ENCODE measurements around the gene PARVG.

Gene PARVG

DNA sequence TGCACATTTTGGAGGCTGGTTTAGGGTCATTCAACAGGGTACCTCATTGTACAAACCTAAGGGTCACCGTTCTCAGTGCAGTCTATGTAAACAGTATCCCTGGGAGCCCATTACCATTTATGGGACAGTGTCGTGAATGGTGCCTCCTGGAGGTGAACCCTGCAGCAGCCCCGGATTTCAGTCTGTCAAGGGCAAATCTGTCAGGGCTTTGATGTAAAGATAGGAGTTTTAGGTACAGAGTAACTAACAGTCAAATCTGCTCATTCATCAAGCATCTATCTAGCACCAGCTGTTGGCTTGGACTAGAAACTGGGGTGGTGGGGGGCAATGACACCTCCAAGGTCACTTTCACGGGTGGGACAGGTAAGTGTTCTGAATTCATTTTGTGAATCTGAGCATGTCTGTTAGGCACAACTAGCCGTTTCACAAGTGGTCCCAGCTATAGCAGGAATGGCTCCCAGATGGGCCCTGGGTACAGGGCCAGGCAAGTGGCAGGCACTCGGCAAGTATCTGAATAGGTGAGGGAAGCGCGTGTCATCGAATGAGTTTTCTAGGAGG lies 63.6 kb downstream of the PARVG start:
- DNase-seq (ENCODE audit: low read depth in 2 of 2): no peak

- DNase-seq (ENCODE audit: low read depth in 2 of 2): no peak
These were observed 64.7 kb downstream of the PARVG start for GRCh38 chr22:44245438-44245837.

DNA sequence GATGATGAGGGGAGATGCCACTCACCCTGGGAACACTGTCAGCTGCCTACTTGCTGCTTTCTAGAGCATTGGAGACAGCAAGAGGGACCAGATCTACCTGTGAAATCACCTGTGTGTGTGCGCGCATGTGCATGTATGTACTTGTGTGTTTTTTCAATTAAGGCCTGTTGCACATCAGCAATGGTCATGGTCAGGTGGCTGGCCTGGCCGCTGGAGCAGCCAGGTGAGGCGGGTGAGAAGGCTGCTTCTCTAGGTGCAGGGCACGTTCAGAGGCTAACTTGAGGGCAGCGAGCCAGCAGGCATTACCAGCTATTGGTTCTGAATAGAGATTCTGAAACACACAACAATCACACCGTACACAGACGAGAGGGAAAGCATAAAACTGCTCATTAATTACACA lies 65.1 kb downstream of the PARVG start:
- DNase-seq (ENCODE audit: low read depth in 2 of 2): no peak

DNA sequence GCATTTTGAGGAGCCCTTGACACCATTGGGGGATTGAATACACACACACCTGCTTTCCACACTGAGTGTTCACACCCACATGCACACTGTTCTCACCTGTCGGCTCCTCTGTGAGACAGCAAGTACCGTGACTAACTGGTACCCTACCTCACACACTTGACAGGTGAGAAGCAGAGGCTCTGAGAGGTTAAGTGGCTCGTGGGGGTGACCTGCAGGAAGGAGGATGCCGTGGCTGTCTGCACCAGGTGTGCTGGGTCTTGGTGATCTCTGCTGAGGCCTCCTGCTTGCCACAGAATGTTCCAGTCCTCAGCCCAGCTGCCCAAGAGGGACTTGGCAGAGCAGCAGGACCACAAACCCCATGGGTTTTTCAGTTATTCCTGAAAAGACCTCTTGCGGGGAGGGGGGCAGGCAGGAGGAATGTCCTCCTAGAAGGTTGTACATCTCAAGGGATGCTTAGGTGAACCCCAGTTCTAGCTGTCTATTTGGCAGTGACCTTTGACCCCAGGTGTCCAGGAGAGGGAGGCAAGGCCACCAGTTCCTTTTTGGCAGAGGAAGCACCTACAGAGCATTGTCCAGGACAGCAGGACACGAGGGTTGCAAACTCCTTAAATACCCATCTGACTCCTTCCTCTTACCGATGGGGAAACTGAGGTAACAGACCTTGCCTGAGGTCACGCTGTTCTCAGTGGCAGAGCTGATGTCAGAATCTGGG lies 66.0 kb downstream of the PARVG start:
- no peak for DNase-seq (ENCODE audit: low read depth in 2 of 2)

GRCh38 chr22:44247346-44247745 lies 66.6 kb downstream of the PARVG start:
- no peak for DNase-seq (ENCODE audit: low read depth in 2 of 2)

GRCh38 chr22:44247923-44248892 lies 67.5 kb downstream of the PARVG start:
- no peak for DNase-seq (ENCODE audit: low read depth in 2 of 2)

- DNase-seq (ENCODE audit: low read depth in 2 of 2): no peak
These were observed 68.2 kb downstream of the PARVG start for GRCh38 chr22:44248926-44249325.

- DNase-seq (ENCODE audit: low read depth in 2 of 2): no peak
These were observed 68.8 kb downstream of the PARVG start for GRCh38 chr22:44249376-44250147.

- DNase-seq (ENCODE audit: low read depth in 2 of 2): no peak
These were observed 74.1 kb downstream of the PARVG start for GRCh38 chr22:44254811-44255210.

- DNase-seq (ENCODE audit: low read depth in 2 of 2): no peak
These were observed 75.4 kb downstream of the PARVG start for GRCh38 chr22:44256085-44256484.

- no peak for DNase-seq (ENCODE audit: low read depth in 2 of 2)
These were observed 76.1 kb downstream of the PARVG start for GRCh38 chr22:44256556-44257485.

All from stimulated activated CD8-positive, alpha-beta memory T cell treated with anti-CD3 and anti-CD28 coated beads, Interleukin-15, amount 100 ng/mL, for 4 hours (primary cell).